BJ (cell line): ENCODE results near the gene SLAMF8. TPM values are rescaled to one million over a fixed set of nuclear protein-coding genes. Genes with fewer than 3 reads are reported as not detected.

ENCODE experiments used
- CTCF ChIA-PET: fragments of 350-600 bp; formaldehyde crosslinking; extraction: SDS; loops from one replicate; lab custom pipeline; 2021; ENCODE audit warnings: antibody characterized with exemption, inconsistent platforms; lab: Yijun Ruan, JAX
- POLR2A ChIA-PET: fragments of 300-600 bp; sonication (Branson Sonifier 250); formaldehyde crosslinking; extraction: SDS; loops from one replicate; lab custom pipeline; 2021; ENCODE audit warnings: antibody characterized with exemption; lab: Charles Lee
- DNase-seq: peaks from one replicate; pipeline ENCODE4 v3.0.0-alpha.2; 2011; ENCODE audit warnings: low read depth
- H3K27me3 ChIP-seq: 2 replicates; pipeline ENCODE4 v1.6.0; 2011; ENCODE audit warnings: low read length; ENCODE audit not compliant: control insufficient read depth, insufficient read depth
- H3K36me3 ChIP-seq: 2 replicates; pipeline ENCODE4 v1.5.1; 2011; ENCODE audit warnings: low read length; ENCODE audit not compliant: control insufficient read depth, insufficient read depth
- H3K4me3 ChIP-seq: 2 replicates; pipeline ENCODE4 v1.5.1; 2011; ENCODE audit warnings: low read depth, mild to moderate bottlenecking, control low read depth, low read length
- CTCF ChIP-seq: IDR thresholded peaks from 2 replicates; pipeline ENCODE4 v1.5.1; 2011; ENCODE audit warnings: low read depth, mild to moderate bottlenecking, control low read depth, inconsistent platforms, low read length, moderate library complexity; ENCODE audit not compliant: insufficient read depth
- polyA plus RNA-seq: library from polyadenylated mRNA; depleted of rRNA; stranded (reverse); fragments of >200 nt; gene quantifications from 2 replicates; pipeline ENCODE4 v1.2.3, GENCODE V29; 2011

SLAMF8 gene
- polyA plus RNA-seq, 1 experiment, result 0.06 TPM

GRCh38 chr1:159791031-159791430 lies 35.6 kb upstream of the SLAMF8 start:
- no peak for DNase-seq
- H3K27me3 ChIP-seq, result peaks cover 16% of the 10 kb centered on the region
- H3K4me3 ChIP-seq, result no peak overlapping the region
- CTCF ChIA-PET, result interaction anchor here (18.1 kb wide), 1 partner anchor 100 kb away, joined by 590 read pairs; no protein-coding TSS in a partner anchor
- no peak for TF ChIP-seq CTCF
- no peaks in the 10 kb centered on the region for H3K36me3 ChIP-seq
- POLR2A ChIA-PET, result no interaction called here

DNA sequence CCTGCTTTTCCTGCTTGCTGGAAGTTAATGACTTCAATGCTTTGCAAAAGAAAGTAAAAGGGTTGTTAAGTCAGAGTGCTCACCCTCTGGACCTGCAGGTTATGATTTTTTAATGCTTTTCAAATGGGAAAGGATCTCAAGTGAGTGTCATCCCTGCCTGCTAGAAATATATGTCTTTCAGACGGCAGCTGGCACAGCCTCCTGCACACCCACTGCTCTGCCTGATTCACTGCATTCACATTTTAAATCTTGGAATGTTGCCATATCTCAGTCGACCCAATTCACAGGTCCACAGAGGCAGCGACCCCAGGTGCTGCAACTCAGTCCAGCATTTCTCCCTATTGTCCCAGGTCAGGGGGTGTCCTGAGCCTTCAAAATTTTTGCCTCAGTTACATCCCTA lies 35.2 kb upstream of the SLAMF8 start:
- no peak for TF ChIP-seq CTCF
- H3K4me3 ChIP-seq, result no peak overlapping the region
- POLR2A ChIA-PET, result no interaction called here
- CTCF ChIA-PET, result interaction anchor here (18.1 kb wide), 1 partner anchor 100 kb away, joined by 590 read pairs; no protein-coding TSS in a partner anchor
- DNase-seq, result no peak
- H3K27me3 ChIP-seq, result peaks cover 16% of the 10 kb centered on the region
- no peaks in the 10 kb centered on the region for H3K36me3 ChIP-seq

GRCh38 chr1:159795534-159795933 lies 31.1 kb upstream of the SLAMF8 start:
- no peak overlapping the region for H3K4me3 ChIP-seq
- no peak for TF ChIP-seq CTCF
- ChIA-PET POLR2A (no interaction called here), CTCF (interaction anchor here (1.2 to 18.1 kb wide), 3 partner anchors 11 to 212 kb away, joined by 3 to 590 read pairs (median 55); no protein-coding TSS in a partner anchor)
- DNase-seq, result no peak
- H3K36me3 ChIP-seq, result no peaks in the 10 kb centered on the region
- H3K27me3 ChIP-seq, result peaks cover 17% of the 10 kb centered on the region

DNA sequence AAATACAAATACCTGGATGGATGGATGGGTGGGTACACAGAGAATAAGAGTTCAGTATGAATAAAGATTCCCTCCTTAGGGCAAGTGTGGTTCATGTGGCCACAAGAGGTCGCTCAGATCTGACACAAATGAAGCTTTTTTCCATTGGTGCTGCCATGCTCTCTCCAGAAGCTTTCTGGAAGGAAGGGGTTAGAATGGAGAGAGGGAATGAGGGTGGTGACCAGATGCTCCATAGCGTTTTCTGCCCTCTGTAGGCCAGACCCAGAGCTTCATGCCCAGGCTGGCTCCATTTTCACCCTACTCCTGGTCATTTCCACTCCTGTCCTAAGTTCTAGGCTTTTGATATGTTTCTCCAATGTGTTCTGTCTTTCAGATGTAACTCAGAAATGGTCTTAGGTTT lies 27.8 kb upstream of the SLAMF8 start:
- Histone ChIP-seq H3K4me3 (no peak overlapping the region), H3K27me3 (peaks cover 11% of the 10 kb centered on the region), H3K36me3 (no peaks in the 10 kb centered on the region)
- TF ChIP-seq CTCF, result peak; percentile 77
- ChIA-PET CTCF (interaction anchor here (0.6 to 18.1 kb wide), 54 partner anchors 9 to 1335 kb away, joined by 3 to 590 read pairs (median 4); partner anchors contain the start of genes CFAP45, DUSP23, IGSF9 and VSIG8), POLR2A (interaction anchor here (1.6 kb wide), 1 partner anchor 91 kb away, joined by 9 read pairs; no protein-coding TSS in a partner anchor)
- DNase-seq, result peak; percentile 36

DNA sequence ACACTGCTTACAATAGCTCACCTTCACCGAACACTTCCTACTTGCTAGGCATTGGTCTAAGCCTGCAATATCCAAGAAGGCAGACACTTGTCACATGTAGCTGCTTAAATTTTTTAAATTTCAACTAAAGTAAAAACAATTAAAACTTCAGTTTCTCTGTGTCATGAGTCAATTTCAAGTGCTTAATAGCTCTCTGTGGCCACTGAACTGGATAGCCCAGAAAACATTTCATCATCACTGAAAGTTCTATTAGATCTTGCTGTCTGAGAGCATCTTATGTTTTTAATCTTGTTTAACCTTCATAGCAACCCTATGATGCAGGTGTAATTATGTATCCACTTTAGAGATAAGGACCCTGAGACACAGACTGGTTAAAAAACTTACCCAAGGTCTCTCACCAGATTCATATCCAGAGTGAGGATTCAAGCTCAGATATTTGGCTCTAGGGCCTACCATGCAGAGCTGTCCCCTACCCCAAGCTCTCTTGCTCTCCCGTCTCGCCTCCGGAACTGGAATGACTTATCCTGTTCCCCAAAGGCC lies 27.2 kb upstream of the SLAMF8 start:
- Histone ChIP-seq H3K36me3 (no peaks in the 10 kb centered on the region), H3K27me3 (peaks cover 11% of the 10 kb centered on the region), H3K4me3 (no peak overlapping the region)
- no peak for TF ChIP-seq CTCF
- no peak for DNase-seq
- POLR2A ChIA-PET, result interaction anchor here (1.6 kb wide), 1 partner anchor 90 kb away, joined by 9 read pairs; no protein-coding TSS in a partner anchor
- CTCF ChIA-PET, result interaction anchor here (0.6 to 18.1 kb wide), 47 partner anchors 8 to 1334 kb away, joined by 3 to 590 read pairs (median 5); partner anchors contain the start of genes CFAP45, DUSP23, IGSF9 and VSIG8
